Hepatocyte (in vitro differentiated cells): ENCODE results near the gene CHST11.

Source experiments
- CTCF ChIP-seq: fragments of 200-600 bp; sonication (generic); IDR thresholded peaks from 2 replicates; pipeline ENCODE4 v1.5.1; 2016; ENCODE audit warnings: antibody characterized with exemption, mild to moderate bottlenecking; ENCODE audit not compliant: poor library complexity
- EZH2 ChIP-seq: fragments of 200-600 bp; sonication (generic); IDR thresholded peaks from 2 replicates; pipeline ENCODE4 v1.6.1; 2016; ENCODE audit warnings: antibody characterized with exemption, mild to moderate bottlenecking, borderline replicate concordance
- EZH2phosphoT487 ChIP-seq: fragments of 200-600 bp; sonication (generic); IDR thresholded peaks from one replicate; pipeline ENCODE4 v1.6.1; 2018; ENCODE audit warnings: antibody characterized with exemption, mild to moderate bottlenecking, low read depth, moderate library complexity; ENCODE audit not compliant: unreplicated experiment, severe bottlenecking

- TF ChIP-seq CTCF (no peak), EZH2 (no peak), EZH2phosphoT487 (no peak)
Observed at GRCh38 chr12:104741077-104741476, 284.3 kb downstream of the CHST11 start.
